ENCODE data around the gene IP6K2.

GRCh38 chr3:48684480-48685143 is 32.4 kb downstream of the IP6K2 start:
- TF ChIP-seq POLR2A (IDR thresholded peaks at IDR 0.05) (no peak), CTCF (IDR thresholded peaks at IDR 0.05) (no peak)

Measured in testis (tissue), 2 donors.